Uterus (tissue), 2 donors: ENCODE data around the gene GMEB2.

Experiments used
- POLR2A ChIP-seq, 2 donors: fragments of 450-650 bp; IDR thresholded peaks; one replicate each; pipeline ENCODE4 v1.6.1; 2016; ENCODE audit warnings: antibody characterized with exemption in 2 of 2, mild to moderate bottlenecking in 1 of 2, moderate library complexity in 1 of 2
- TF ChIP-seq, protein P1 (sequence below), 4 experiments: fragments of 200-600 bp in 2 of 4; fragments of 450-650 bp in 2 of 4; sonication (generic) in 2 of 4; IDR thresholded peaks; one replicate each; pipeline ENCODE4 v1.5.1; 2016 to 2019; ENCODE audit warnings: antibody characterized with exemption in 4 of 4, mild to moderate bottlenecking in 2 of 4, moderate library complexity in 1 of 4

DNA sequence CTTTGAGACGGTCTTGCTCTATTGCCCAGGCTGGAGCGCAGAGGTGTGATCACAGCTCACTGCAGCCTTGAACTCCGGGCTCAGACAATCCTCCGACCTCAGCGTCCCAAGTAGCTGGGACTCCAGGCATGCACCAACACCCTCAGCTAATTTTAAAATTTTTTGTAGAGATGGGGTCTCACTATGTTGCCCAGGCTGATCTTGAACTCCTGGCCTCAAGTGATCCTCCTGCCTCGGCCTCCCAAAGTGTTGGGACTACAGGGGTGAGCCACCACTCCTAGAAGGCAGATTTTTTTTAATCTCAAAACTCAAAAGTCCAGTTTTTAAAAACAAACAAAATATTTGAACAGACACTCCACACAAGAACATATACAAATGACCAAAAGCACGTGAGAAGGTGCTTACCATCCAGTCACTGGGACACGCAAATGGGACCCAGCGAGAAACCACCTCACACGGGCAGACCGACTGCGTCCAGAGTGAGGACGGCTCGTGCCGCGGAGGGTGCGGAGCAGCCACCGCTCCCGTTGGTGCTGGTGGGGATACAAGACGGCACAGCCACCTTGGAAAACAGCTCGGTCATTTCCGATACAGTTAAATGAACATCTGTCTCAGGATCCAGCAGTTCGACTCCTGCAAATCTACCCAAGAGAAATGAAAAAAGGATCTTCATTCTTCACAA, 44.4 kb downstream of the GMEB2 start:
- TF ChIP-seq, protein P1, sequence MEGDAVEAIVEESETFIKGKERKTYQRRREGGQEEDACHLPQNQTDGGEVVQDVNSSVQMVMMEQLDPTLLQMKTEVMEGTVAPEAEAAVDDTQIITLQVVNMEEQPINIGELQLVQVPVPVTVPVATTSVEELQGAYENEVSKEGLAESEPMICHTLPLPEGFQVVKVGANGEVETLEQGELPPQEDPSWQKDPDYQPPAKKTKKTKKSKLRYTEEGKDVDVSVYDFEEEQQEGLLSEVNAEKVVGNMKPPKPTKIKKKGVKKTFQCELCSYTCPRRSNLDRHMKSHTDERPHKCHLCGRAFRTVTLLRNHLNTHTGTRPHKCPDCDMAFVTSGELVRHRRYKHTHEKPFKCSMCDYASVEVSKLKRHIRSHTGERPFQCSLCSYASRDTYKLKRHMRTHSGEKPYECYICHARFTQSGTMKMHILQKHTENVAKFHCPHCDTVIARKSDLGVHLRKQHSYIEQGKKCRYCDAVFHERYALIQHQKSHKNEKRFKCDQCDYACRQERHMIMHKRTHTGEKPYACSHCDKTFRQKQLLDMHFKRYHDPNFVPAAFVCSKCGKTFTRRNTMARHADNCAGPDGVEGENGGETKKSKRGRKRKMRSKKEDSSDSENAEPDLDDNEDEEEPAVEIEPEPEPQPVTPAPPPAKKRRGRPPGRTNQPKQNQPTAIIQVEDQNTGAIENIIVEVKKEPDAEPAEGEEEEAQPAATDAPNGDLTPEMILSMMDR (IDR thresholded peaks at IDR 0.05): no peak
- no peak for TF ChIP-seq POLR2A (IDR thresholded peaks at IDR 0.05)
